Fibroblast of lung (primary cell): ENCODE measurements around the gene PCDHGC4. TPM values are rescaled to one million over a fixed set of nuclear protein-coding genes. Genes with fewer than 3 reads are reported as not detected.

Source experiments
- DNase-seq, 2 donors: peaks; one replicate each; pipeline versions ENCODE4 v3.0.0 to v3.0.0-alpha.2; 2010; ENCODE audit warnings: low read depth in 2 of 2
- H2AFZ ChIP-seq: 2 replicates; pipeline ENCODE4 v1.5.1; 2012; ENCODE audit warnings: low read length, control low read depth, inconsistent platforms
- H3K27ac ChIP-seq: 2 replicates; pipeline ENCODE4 v1.5.1; 2011; ENCODE audit warnings: low read length, control low read depth; ENCODE audit not compliant: insufficient read depth
- H3K27me3 ChIP-seq: 2 replicates; pipeline ENCODE4 v1.5.1; 2011; ENCODE audit warnings: mild to moderate bottlenecking, low read length; ENCODE audit not compliant: control insufficient read depth, insufficient read depth
- H3K36me3 ChIP-seq: 2 replicates; pipeline ENCODE4 v1.5.1; 2011; ENCODE audit warnings: low read length; ENCODE audit not compliant: control insufficient read depth, insufficient read depth
- H3K4me1 ChIP-seq: 2 replicates; pipeline ENCODE4 v1.5.1; 2011; ENCODE audit warnings: low read length; ENCODE audit not compliant: control insufficient read depth, insufficient read depth; ENCODE audit errors: extremely low read depth
- H3K4me2 ChIP-seq: 2 replicates; pipeline ENCODE4 v1.5.1; 2011; ENCODE audit warnings: low read length, control low read depth; ENCODE audit not compliant: insufficient read depth; ENCODE audit errors: extremely low read depth
- H3K4me3 ChIP-seq, 4 experiments: fragments of 200-600 bp in 1 of 4; sonication (generic) in 1 of 4; replicated peaks in 1 of 4; 2 replicates each; pipeline ENCODE4 v1.5.1; 2011 to 2016; ENCODE audit warnings: low read length in 4 of 4, low read depth in 3 of 4, mild to moderate bottlenecking in 3 of 4, control low read depth in 2 of 4, inconsistent platforms in 1 of 4, mixed read lengths in 1 of 4; ENCODE audit not compliant: insufficient read depth in 1 of 4; ENCODE audit errors: control extremely low read depth in 1 of 4
- H3K79me2 ChIP-seq: 2 replicates; pipeline ENCODE4 v1.5.1; 2012; ENCODE audit warnings: mild to moderate bottlenecking, low read length, inconsistent platforms; ENCODE audit not compliant: control insufficient read depth, insufficient read depth
- H3K9ac ChIP-seq: 2 replicates; pipeline ENCODE4 v1.5.1; 2011; ENCODE audit warnings: mild to moderate bottlenecking, low read length, control low read depth; ENCODE audit not compliant: insufficient read depth
- H3K9me3 ChIP-seq: 2 replicates; pipeline ENCODE4 v1.5.1; 2012; ENCODE audit warnings: low read depth, low read length; ENCODE audit not compliant: control insufficient read depth, insufficient read depth
- H4K20me1 ChIP-seq: 2 replicates; pipeline ENCODE4 v1.5.1; 2011; ENCODE audit warnings: low read length; ENCODE audit not compliant: control insufficient read depth, insufficient read depth; ENCODE audit errors: extremely low read depth
- CTCF ChIP-seq, 2 donors: IDR thresholded peaks in 1 of 2; conservative IDR thresholded peaks in 1 of 2; 1 replicate in 1 of 2; 2 replicates in 1 of 2; pipeline ENCODE4 v1.5.1; 2011 to 2012; ENCODE audit warnings: low read length in 2 of 2, control low read depth in 1 of 2, inconsistent platforms in 1 of 2, low read depth in 1 of 2, mild to moderate bottlenecking in 1 of 2
- EZH2 ChIP-seq: IDR thresholded peaks from 2 replicates; pipeline ENCODE4 v1.5.1; 2012; ENCODE audit warnings: low read length, control low read depth, mild to moderate bottlenecking; ENCODE audit errors: missing control alignments
- polyA plus RNA-seq, 2 donors: library from polyadenylated mRNA; depleted of rRNA in 1 of 2; stranded (reverse) in 1 of 2; unstranded in 1 of 2; fragments of >200 nt; gene quantifications; 2 replicates each; pipeline ENCODE4 v1.2.1, GENCODE V29; 2011 to 2012; ENCODE audit warnings: missing spikeins in 1 of 2
- total RNA-seq: library from RNA; depleted of rRNA; stranded (reverse); fragments of >200 nt; gene quantifications from 2 replicates; pipeline ENCODE4 v1.2.1, GENCODE V29; 2014

Gene PCDHGC4
- total and polyA plus RNA-seq, 2 donors (not counting 1 experiment from before 2014, with no cell fraction given): 0.48 to 3.0 TPM

- no peak for TF ChIP-seq CTCF (conservative IDR thresholded peaks at IDR 0.05 in 1 of 2, IDR thresholded peaks at IDR 0.05 in 1 of 2; ENCODE audit: low read depth in 1 of 2, low read length in 2 of 2)
- TF ChIP-seq EZH2: no peak
- Histone ChIP-seq H3K27ac (peak overlapping the region; percentile 46), H3K9ac (no peak overlapping the region), H3K4me2 (no peak overlapping the region), H3K4me3 (no peak overlapping the region), H3K9me3 (no peaks in the 10 kb centered on the region), H3K79me2 (no peaks in the 10 kb centered on the region), H2AFZ (no peak overlapping the region), H3K4me1 (peaks cover 70% of the 10 kb centered on the region), H3K27me3 (no peaks in the 10 kb centered on the region), H4K20me1 (no peaks in the 10 kb centered on the region), H3K36me3 (no peaks in the 10 kb centered on the region)
- no peak for DNase-seq
Measured at GRCh38 chr5:141518618-141519015, 33.8 kb downstream of the PCDHGC4 start.

- Histone ChIP-seq H4K20me1 (no peaks in the 10 kb centered on the region), H3K36me3 (peaks cover 4% of the 10 kb centered on the region), H3K4me2 (no peak overlapping the region), H3K4me1 (peaks cover 67% of the 10 kb centered on the region), H3K27me3 (no peaks in the 10 kb centered on the region), H3K9me3 (no peaks in the 10 kb centered on the region), H3K9ac (no peak overlapping the region), H3K79me2 (no peaks in the 10 kb centered on the region), H3K27ac (peak overlapping the region; percentile 78), H2AFZ (no peak overlapping the region), H3K4me3 (no peak overlapping the region)
- no peak for TF ChIP-seq EZH2
- no peak for TF ChIP-seq CTCF (conservative IDR thresholded peaks at IDR 0.05 in 1 of 2, IDR thresholded peaks at IDR 0.05 in 1 of 2; ENCODE audit: low read depth in 1 of 2, low read length in 2 of 2)
- DNase-seq: peak in 1 of 2 donors; percentile 29
Measured at GRCh38 chr5:141519605-141520565, 35.1 kb downstream of the PCDHGC4 start.

GRCh38 chr5:141521244-141521781 is 36.5 kb downstream of the PCDHGC4 start:
- Histone ChIP-seq H3K4me2 (peak overlapping the region; percentile 46), H3K79me2 (no peaks in the 10 kb centered on the region), H3K9me3 (no peaks in the 10 kb centered on the region), H3K4me3 (peak overlapping the region in 1 of 4 experiments; percentile 13), H3K27ac (peak overlapping the region; percentile 78), H3K36me3 (peaks cover 4% of the 10 kb centered on the region), H3K4me1 (peaks cover 72% of the 10 kb centered on the region), H3K9ac (no peak overlapping the region), H3K27me3 (no peaks in the 10 kb centered on the region), H2AFZ (no peak overlapping the region), H4K20me1 (no peaks in the 10 kb centered on the region)
- TF ChIP-seq CTCF (conservative IDR thresholded peaks at IDR 0.05 in 1 of 2, IDR thresholded peaks at IDR 0.05 in 1 of 2; ENCODE audit: low read depth in 1 of 2, low read length in 2 of 2) (no peak), EZH2 (no peak)
- DNase-seq: peak; percentile 99 to 100
